ENCODE results near the gene GRK5.

GRCh38 chr10:119319161-119319919 is 112.0 kb downstream of the GRK5 start:
- TF ChIP-seq POLR2A (IDR thresholded peaks at IDR 0.05) (no peak), CTCF (IDR thresholded peaks at IDR 0.05) (no peak)
